Ascending aorta (tissue), 2 donors: ENCODE data around the gene DNAAF1. TPM values are rescaled to one million over a fixed set of nuclear protein-coding genes. Genes with fewer than 3 reads are reported as not detected.

Experiments
- DNase-seq, 2 donors: peaks; one replicate each; pipeline ENCODE4 v3.0.0-alpha.2; 2019; ENCODE audit warnings: low spot score in 2 of 2
- H3K27ac ChIP-seq, 2 donors: fragments of 200-600 bp; sonication (generic); one replicate each; pipeline ENCODE4 v1.5.1; 2016 to 2017; ENCODE audit warnings: mild to moderate bottlenecking in 1 of 2
- H3K27me3 ChIP-seq: fragments of 200-600 bp; sonication (generic); one replicate; pipeline ENCODE4 v1.5.1; 2017
- H3K36me3 ChIP-seq, 2 donors: fragments of 200-600 bp; sonication (generic); one replicate each; pipeline ENCODE4 v1.5.1; 2016
- H3K4me1 ChIP-seq, 2 donors: fragments of 200-600 bp; sonication (generic); one replicate each; pipeline ENCODE4 v1.5.1; 2016 to 2017; ENCODE audit warnings: mild to moderate bottlenecking in 1 of 2
- H3K4me3 ChIP-seq, 2 donors: fragments of 200-600 bp; sonication (generic); one replicate each; pipeline ENCODE4 v1.5.1; 2016 to 2017; ENCODE audit warnings: mild to moderate bottlenecking in 1 of 2
- H3K9me3 ChIP-seq, 2 donors: fragments of 200-600 bp; sonication (generic); one replicate each; pipeline ENCODE4 v1.5.1; 2016
- intact Hi-C: fragments of 100-400 bp; cut with DNase I; formaldehyde crosslinking; loops from one replicate; pipeline ENCODE4 v1.15.1; 2023
- total RNA-seq: library from RNA; depleted of rRNA; stranded (reverse); fragments of >200 nt; gene quantifications from one replicate; pipeline ENCODE4 v1.1.0, GENCODE V29; 2016
- TF ChIP-seq, protein P1 (sequence below), 3 experiments: fragments of 200-600 bp in 2 of 3; fragments of 450-650 bp in 1 of 3; sonication (generic) in 2 of 3; IDR thresholded peaks; one replicate each; pipeline ENCODE4 v1.5.1; 2016 to 2019; ENCODE audit warnings: antibody characterized with exemption in 3 of 3, mild to moderate bottlenecking in 1 of 3, moderate library complexity in 1 of 3

Gene DNAAF1
- total RNA-seq, 1 donor from 2014 or later, result not detected

DNA sequence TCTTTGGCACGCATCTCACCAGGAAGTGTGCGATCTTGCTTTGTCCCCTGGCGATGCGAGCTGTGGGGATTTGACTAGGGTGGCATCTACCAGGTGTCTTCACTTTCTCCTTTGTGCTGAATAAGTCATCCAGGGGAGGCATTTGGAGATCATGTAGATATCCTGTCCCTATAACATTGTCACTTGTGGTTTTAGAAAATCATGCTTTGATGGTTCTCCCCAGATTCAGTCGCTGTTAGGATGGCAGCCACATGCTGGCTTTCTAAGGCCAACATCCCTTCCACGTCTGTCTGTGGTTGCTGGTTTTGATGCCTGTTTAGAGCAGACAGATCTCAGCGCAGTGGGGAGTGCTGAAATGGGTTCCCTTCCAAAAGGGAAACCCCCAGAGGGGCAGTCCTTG, 48.4 kb downstream of the DNAAF1 start:
- Histone ChIP-seq H3K27me3 (peaks cover 5% of the 10 kb centered on the region), H3K9me3 (no peaks in the 10 kb centered on the region), H3K4me3 (no peak overlapping the region), H3K36me3 (no peaks in the 10 kb centered on the region), H3K27ac (no peak overlapping the region), H3K4me1 (no peaks in the 10 kb centered on the region)
- intact Hi-C loops, result no loop called here
- TF ChIP-seq, protein P1, sequence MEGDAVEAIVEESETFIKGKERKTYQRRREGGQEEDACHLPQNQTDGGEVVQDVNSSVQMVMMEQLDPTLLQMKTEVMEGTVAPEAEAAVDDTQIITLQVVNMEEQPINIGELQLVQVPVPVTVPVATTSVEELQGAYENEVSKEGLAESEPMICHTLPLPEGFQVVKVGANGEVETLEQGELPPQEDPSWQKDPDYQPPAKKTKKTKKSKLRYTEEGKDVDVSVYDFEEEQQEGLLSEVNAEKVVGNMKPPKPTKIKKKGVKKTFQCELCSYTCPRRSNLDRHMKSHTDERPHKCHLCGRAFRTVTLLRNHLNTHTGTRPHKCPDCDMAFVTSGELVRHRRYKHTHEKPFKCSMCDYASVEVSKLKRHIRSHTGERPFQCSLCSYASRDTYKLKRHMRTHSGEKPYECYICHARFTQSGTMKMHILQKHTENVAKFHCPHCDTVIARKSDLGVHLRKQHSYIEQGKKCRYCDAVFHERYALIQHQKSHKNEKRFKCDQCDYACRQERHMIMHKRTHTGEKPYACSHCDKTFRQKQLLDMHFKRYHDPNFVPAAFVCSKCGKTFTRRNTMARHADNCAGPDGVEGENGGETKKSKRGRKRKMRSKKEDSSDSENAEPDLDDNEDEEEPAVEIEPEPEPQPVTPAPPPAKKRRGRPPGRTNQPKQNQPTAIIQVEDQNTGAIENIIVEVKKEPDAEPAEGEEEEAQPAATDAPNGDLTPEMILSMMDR (IDR thresholded peaks at IDR 0.05), result no peak
- DNase-seq, result no peak

DNA sequence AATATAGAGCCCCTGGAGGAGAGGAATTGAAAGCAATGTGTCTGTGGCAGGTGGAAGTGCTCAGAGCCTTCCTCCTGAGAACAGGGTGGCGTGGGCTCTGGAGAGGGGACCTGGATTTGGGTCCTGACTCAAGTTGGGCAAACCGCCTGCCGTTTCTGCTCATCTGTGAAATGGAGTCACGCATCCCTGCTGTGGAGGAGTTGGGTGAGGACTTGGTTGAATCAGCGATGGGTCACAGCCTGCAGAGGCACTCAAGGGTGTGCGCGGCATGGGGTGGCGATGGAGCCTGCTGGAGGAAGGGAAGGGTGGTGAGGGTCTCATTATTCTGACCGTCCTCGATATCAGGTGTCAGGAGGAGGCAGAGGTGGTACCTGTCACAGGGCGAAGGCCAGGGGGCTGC, 48.9 kb downstream of the DNAAF1 start:
- no peaks in the 10 kb centered on the region for H3K36me3 ChIP-seq
- DNase-seq, result no peak
- intact Hi-C loops, result no loop called here
- H3K27me3 ChIP-seq, result peaks cover 5% of the 10 kb centered on the region
- TF ChIP-seq, protein P1 (IDR thresholded peaks at IDR 0.05), result no peak
- no peak overlapping the region for H3K27ac ChIP-seq
- no peak overlapping the region for H3K4me3 ChIP-seq
- no peaks in the 10 kb centered on the region for H3K9me3 ChIP-seq
- H3K4me1 ChIP-seq, result no peaks in the 10 kb centered on the region

- H3K36me3 ChIP-seq, result no peaks in the 10 kb centered on the region
- DNase-seq, result no peak
- no peak overlapping the region for H3K27ac ChIP-seq
- no peak overlapping the region for H3K4me3 ChIP-seq
- peaks cover 5% of the 10 kb centered on the region for H3K27me3 ChIP-seq
- H3K4me1 ChIP-seq, result no peaks in the 10 kb centered on the region
- intact Hi-C loops, result no loop called here
- no peaks in the 10 kb centered on the region for H3K9me3 ChIP-seq
- TF ChIP-seq, protein P1 (IDR thresholded peaks at IDR 0.05), result no peak
These were observed 49.5 kb downstream of the DNAAF1 start for GRCh38 chr16:84194470-84195200.

GRCh38 chr16:84195201-84196093, 50.3 kb downstream of the DNAAF1 start:
- intact Hi-C loops, result no loop called here
- H3K27ac ChIP-seq, result no peak overlapping the region
- TF ChIP-seq, protein P1 (IDR thresholded peaks at IDR 0.05), result no peak
- H3K9me3 ChIP-seq, result no peaks in the 10 kb centered on the region
- no peaks in the 10 kb centered on the region for H3K4me1 ChIP-seq
- H3K27me3 ChIP-seq, result peaks cover 5% of the 10 kb centered on the region
- no peaks in the 10 kb centered on the region for H3K36me3 ChIP-seq
- no peak for DNase-seq
- H3K4me3 ChIP-seq, result no peak overlapping the region

DNA sequence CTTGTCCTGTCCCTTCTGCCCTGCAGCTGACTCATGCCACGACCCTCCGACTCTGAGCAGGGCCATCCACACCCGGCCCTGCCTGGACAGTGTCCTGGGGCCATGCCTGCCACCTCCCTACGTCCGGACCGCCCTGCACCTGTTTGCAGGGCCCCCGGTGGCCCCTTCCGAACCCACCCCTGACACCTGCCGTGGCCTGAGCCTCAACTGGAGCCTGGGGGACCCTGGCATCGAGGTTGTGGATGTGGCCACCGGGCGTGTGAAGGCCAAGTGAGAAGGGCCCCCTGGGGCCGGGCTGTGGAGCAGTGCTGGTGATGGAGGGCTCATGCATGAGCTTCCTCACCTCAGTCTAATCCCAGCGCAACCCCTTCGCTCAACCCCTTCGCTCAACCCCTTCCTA, 51.0 kb downstream of the DNAAF1 start:
- no peaks in the 10 kb centered on the region for H3K4me1 ChIP-seq
- no peak overlapping the region for H3K4me3 ChIP-seq
- H3K36me3 ChIP-seq, result no peaks in the 10 kb centered on the region
- H3K27me3 ChIP-seq, result peaks cover 5% of the 10 kb centered on the region
- no peak for DNase-seq
- no peaks in the 10 kb centered on the region for H3K9me3 ChIP-seq
- no peak overlapping the region for H3K27ac ChIP-seq
- intact Hi-C loops, result no loop called here
- TF ChIP-seq, protein P1 (IDR thresholded peaks at IDR 0.05), result no peak
